Chondrocyte (in vitro differentiated cells): ENCODE measurements around the gene ARMC6. TPM values are rescaled to one million over a fixed set of nuclear protein-coding genes. Genes with fewer than 3 reads are reported as not detected.
"Not testable (repeated sequence)": the region's sequence is repeated elsewhere in the genome, so short reads cannot be mapped to it uniquely, and the experiment has no call there.

Experiments
- DNase-seq: peaks from one replicate; pipeline ENCODE4 v3.0.0; 2021; ENCODE audit warnings: mixed read lengths, low spot score
- H3K27ac Mint-ChIP-seq: one replicate; pipeline ENCODE4 v1.8.0; 2021; ENCODE audit warnings: mild to moderate bottlenecking, moderate library complexity, mixed read lengths; ENCODE audit not compliant: unreplicated experiment
- H3K27me3 Mint-ChIP-seq: 2 replicates; pipeline ENCODE4 v1.8.0; 2021; ENCODE audit warnings: low read depth, mixed read lengths
- H3K36me3 Mint-ChIP-seq: 2 replicates; pipeline ENCODE4 v1.8.0; 2021; ENCODE audit warnings: low read depth, mixed read lengths
- H3K4me1 Mint-ChIP-seq: 2 replicates; pipeline ENCODE4 v1.8.0; 2021; ENCODE audit warnings: low read depth, mild to moderate bottlenecking, mixed read lengths
- H3K4me3 Mint-ChIP-seq: one replicate; pipeline ENCODE4 v1.8.0; 2021; ENCODE audit warnings: mild to moderate bottlenecking, moderate library complexity, mixed read lengths; ENCODE audit not compliant: unreplicated experiment
- H3K9me3 Mint-ChIP-seq: 2 replicates; pipeline ENCODE4 v1.8.0; 2021; ENCODE audit warnings: low read depth, mixed read lengths
- CTCF ChIP-seq: fragments of 200-600 bp; sonication (generic); IDR thresholded peaks from 2 replicates; pipeline ENCODE4 v1.5.0; 2021; ENCODE audit warnings: antibody characterized with exemption, mild to moderate bottlenecking, moderate library complexity
- total RNA-seq: library from RNA; stranded (reverse); gene quantifications from 3 replicates; pipeline ENCODE4 v1.2.1, GENCODE V29; 2021

Gene ARMC6
- total RNA-seq, 1 donor from 2014 or later = 26.8 TPM

GRCh38 chr19:19021115-19021514 lies 12.3 kb upstream of the ARMC6 start:
- no peak overlapping the region for H3K4me3 Mint-ChIP-seq
- H3K36me3 Mint-ChIP-seq = peaks cover 31% of the 10 kb centered on the region
- H3K27ac Mint-ChIP-seq = peak overlapping the region; percentile 86
- H3K9me3 Mint-ChIP-seq = no peaks in the 10 kb centered on the region
- DNase-seq = no peak
- H3K27me3 Mint-ChIP-seq = no peaks in the 10 kb centered on the region
- H3K4me1 Mint-ChIP-seq = peaks cover 28% of the 10 kb centered on the region
- no peak for TF ChIP-seq CTCF

- H3K27ac Mint-ChIP-seq = peak overlapping the region; percentile 88
- no peak for TF ChIP-seq CTCF
- DNase-seq = no peak
- H3K4me1 Mint-ChIP-seq = peaks cover 28% of the 10 kb centered on the region
- peaks cover 35% of the 10 kb centered on the region for H3K36me3 Mint-ChIP-seq
- no peaks in the 10 kb centered on the region for H3K9me3 Mint-ChIP-seq
- H3K4me3 Mint-ChIP-seq = no peak overlapping the region
- no peaks in the 10 kb centered on the region for H3K27me3 Mint-ChIP-seq
Observed at GRCh38 chr19:19022380-19022961, 10.9 kb upstream of the ARMC6 start.

- not testable (repeated sequence) for H3K27me3 Mint-ChIP-seq, DNase-seq, H3K4me3 Mint-ChIP-seq, H3K27ac Mint-ChIP-seq, H3K9me3 Mint-ChIP-seq
- Mint-ChIP-seq H3K4me1 (peaks cover 28% of the 10 kb centered on the region), H3K36me3 (peaks cover 40% of the 10 kb centered on the region)
Observed at GRCh38 chr19:19023376-19023775, 10.0 kb upstream of the ARMC6 start.

GRCh38 chr19:19025861-19026260 lies 7.5 kb upstream of the ARMC6 start:
- H3K36me3 Mint-ChIP-seq = peaks cover 36% of the 10 kb centered on the region
- H3K27ac Mint-ChIP-seq = no peak overlapping the region
- DNase-seq = no peak
- H3K4me1 Mint-ChIP-seq = peaks cover 26% of the 10 kb centered on the region
- H3K9me3 Mint-ChIP-seq = no peaks in the 10 kb centered on the region
- H3K27me3 Mint-ChIP-seq = no peaks in the 10 kb centered on the region
- no peak for TF ChIP-seq CTCF
- H3K4me3 Mint-ChIP-seq = no peak overlapping the region

- Mint-ChIP-seq H3K27me3 (no peaks in the 10 kb centered on the region), H3K9me3 (no peaks in the 10 kb centered on the region), H3K27ac (no peak overlapping the region), H3K36me3 (peaks cover 36% of the 10 kb centered on the region), H3K4me1 (peaks cover 21% of the 10 kb centered on the region), H3K4me3 (no peak overlapping the region)
- peak; percentile 41 for TF ChIP-seq CTCF
- DNase-seq = no peak
Observed at GRCh38 chr19:19026299-19026971, 7.0 kb upstream of the ARMC6 start.

GRCh38 chr19:19027228-19027627 lies 6.2 kb upstream of the ARMC6 start:
- Mint-ChIP-seq H3K36me3 (peaks cover 35% of the 10 kb centered on the region), H3K9me3 (no peaks in the 10 kb centered on the region), H3K27ac (no peak overlapping the region), H3K4me3 (no peak overlapping the region), H3K4me1 (peaks cover 19% of the 10 kb centered on the region), H3K27me3 (no peaks in the 10 kb centered on the region)
- TF ChIP-seq CTCF = no peak
- DNase-seq = no peak
